ENCODE data around the gene PLEKHO2. TPM values are rescaled to one million over a fixed set of nuclear protein-coding genes. Genes with fewer than 3 reads are reported as not detected.

The PLEKHO2 gene
- total and polyA plus RNA-seq, 2 donors (not counting 3 experiments of a cell fraction or from before 2014, with no cell fraction given) = 21.9 to 24.9 TPM

DNA sequence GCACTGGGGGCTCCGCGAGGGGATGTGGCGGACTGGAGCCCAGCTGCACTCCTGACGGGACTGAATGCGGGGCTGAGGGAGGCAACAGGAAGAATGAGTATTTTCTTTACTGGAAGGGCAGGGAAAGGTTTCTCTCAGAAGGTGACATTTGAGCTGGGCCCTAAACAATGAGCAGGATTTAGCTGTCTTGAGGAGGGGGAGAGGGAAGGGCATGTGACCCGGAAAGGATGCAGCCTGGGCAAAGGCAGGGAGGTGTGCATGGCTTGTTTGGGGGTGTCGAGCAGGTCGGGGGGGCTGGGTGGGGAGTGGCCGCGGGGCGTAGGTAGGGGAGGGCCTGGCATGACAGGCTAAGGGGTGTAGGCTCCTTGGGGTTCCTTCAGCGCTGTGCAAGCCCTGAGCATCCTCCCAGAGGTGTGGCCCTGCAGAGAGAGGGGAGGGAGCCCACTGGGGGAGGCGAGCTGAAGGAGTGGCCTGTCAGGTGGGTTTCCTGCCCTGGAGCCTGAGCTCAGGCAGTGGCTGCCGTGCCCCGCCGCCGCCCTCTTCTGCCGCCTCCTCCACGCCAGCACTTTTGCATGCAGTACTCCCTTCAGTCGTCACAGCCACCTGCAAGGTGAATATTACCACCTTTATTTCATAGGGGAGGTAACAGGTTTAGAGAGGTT is 52.8 kb downstream of the PLEKHO2 start:
- Histone ChIP-seq H4K20me1 (replicated peaks; ENCODE audit: control insufficient read depth, extremely low read depth, insufficient read depth, low read length) (no peaks in the 10 kb centered on the region), H3K9me3 (replicated peaks; ENCODE audit: control insufficient read depth, insufficient read depth, low read length) (no peaks in the 10 kb centered on the region), H3K27ac (ENCODE audit: insufficient read depth, low read depth, low read length) (peak overlapping the region; percentile 72), H3K27me3 (ENCODE audit: control insufficient read depth in 2 of 2, insufficient read depth in 2 of 2, low read length in 2 of 2) (no peaks in the 10 kb centered on the region), H3K9ac (replicated peaks; ENCODE audit: extremely low read depth, insufficient read depth, low read length) (peak overlapping the region; percentile 30), H3K4me3 (replicated peaks in 1 of 3; ENCODE audit: insufficient read depth in 1 of 3, low read depth in 1 of 3, low read length in 3 of 3) (peak overlapping the region in 2 of 3 experiments; percentile 20 to 24), H3K4me1 (ENCODE audit: control insufficient read depth, extremely low read depth, insufficient read depth, low read length) (peaks cover 44% of the 10 kb centered on the region), H3K79me2 (ENCODE audit: control insufficient read depth, insufficient read depth, low read length) (no peaks in the 10 kb centered on the region), H3K4me2 (ENCODE audit: insufficient read depth, low read length) (peak overlapping the region; percentile 53), H3K9me1 (replicated peaks; ENCODE audit: control insufficient read depth, extremely low read depth, insufficient read depth, low read length) (no peaks in the 10 kb centered on the region), H3K36me3 (ENCODE audit: control insufficient read depth in 2 of 2, extremely low read depth in 1 of 2, insufficient read depth in 2 of 2, low read length in 2 of 2) (no peaks in the 10 kb centered on the region), H2AFZ (ENCODE audit: low read depth, low read length) (peak overlapping the region; percentile 22)
- FAIRE-seq = peak; percentile 43
- ChIA-PET POLR2A (interaction anchor here (0.9 to 1.6 kb wide), 4 partner anchors 16 to 69 kb away, joined by 4 to 8 read pairs (median 4); partner anchors contain the start of gene PIF1), CTCF (interaction anchor here (0.8 to 2.8 kb wide), 9 partner anchors 10 to 85 kb away, joined by 3 to 21 read pairs (median 6); partner anchors contain the start of gene PLEKHO2)
- dilution Hi-C loops (cut with MboI; ENCODE audit: extremely low pct_ligation_motif_present, low sequenced_read_pairs) = no loop called here
- BruUV-seq (replicated peaks) = no TSS peak
- no peak for TF ChIP-seq FOS (IDR thresholded peaks at IDR 0.05; ENCODE audit: borderline replicate concordance, insufficient read depth, low read length)
- no peak for TF ChIP-seq JUN (IDR thresholded peaks at IDR 0.05; ENCODE audit: borderline replicate concordance, insufficient read depth, insufficient read length, low read depth)
- TF ChIP-seq POLR2AphosphoS5 (IDR thresholded peaks at IDR 0.05; ENCODE audit: insufficient read depth, low read depth, low read length) = no peak
- no peak for TF ChIP-seq MYC (IDR thresholded peaks at IDR 0.05; ENCODE audit: low read depth, low read length)
- no peak for TF ChIP-seq GATA2 (IDR thresholded peaks at IDR 0.05; ENCODE audit: insufficient read depth, insufficient read length, low read depth, low read length)
- TF ChIP-seq MAX (IDR thresholded peaks at IDR 0.05; ENCODE audit: insufficient read depth, insufficient read length) = no peak
- TF ChIP-seq POLR2A (IDR thresholded peaks at IDR 0.05; ENCODE audit: low read depth, low read length) = no peak
- no peak for TF ChIP-seq CTCF (IDR thresholded peaks at IDR 0.05; ENCODE audit: extremely low read depth in 1 of 2, insufficient read depth in 1 of 2, low read depth in 1 of 2, low read length in 2 of 2)
- no peak for TF ChIP-seq EZH2 (IDR thresholded peaks at IDR 0.05; ENCODE audit: borderline replicate concordance, low read depth, low read length, severe bottlenecking)
- DNase-seq (ENCODE audit: low read depth, low spot score) = no peak
- intact Hi-C loops (cut with micrococcal nuclease) = loop anchor here (1.0 to 5.0 kb wide), 4 partner anchors 10 to 162 kb away; no protein-coding TSS in a partner anchor
